RCC 7860 (cell line): ENCODE results near the gene MT1M.
A peak's percentile ranks its signal among the peaks of the same experiment; 100 is the strongest.
"Not testable (repeated sequence)": the region's sequence is repeated elsewhere in the genome, so short reads cannot be mapped to it uniquely, and the experiment has no call there.

ENCODE experiments used
- DNase-seq: peaks from one replicate; pipeline ENCODE4 v3.0.0-alpha.2; 2015; ENCODE audit warnings: low spot score
- FAIRE-seq: peaks from 2 replicates; lab custom pipeline; 2012; peaks lifted over from hg19 to GRCh38; lab: Jason Lieb, UNC

MT1M gene

DNA sequence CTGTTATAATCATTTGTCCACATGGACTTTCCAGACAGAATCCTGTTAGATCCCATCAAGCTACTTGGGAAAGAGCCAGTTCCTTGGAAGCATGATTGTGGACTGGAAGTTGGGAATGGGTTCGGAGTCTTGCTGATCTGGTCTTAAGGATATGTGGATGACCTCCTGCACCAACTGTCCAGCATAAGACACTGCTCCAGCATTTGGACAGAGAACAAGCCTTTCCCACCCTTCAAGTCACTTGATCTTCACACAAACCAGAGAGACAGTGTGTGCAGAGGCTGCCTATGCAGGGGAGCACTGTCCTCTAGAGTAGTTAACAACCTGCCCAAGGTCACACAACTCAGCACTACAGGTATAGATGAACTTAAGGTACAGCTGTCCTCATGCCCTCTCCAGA is 13.4 kb downstream of the MT1M start:
- FAIRE-seq, result no peak
- no peak for DNase-seq

DNA sequence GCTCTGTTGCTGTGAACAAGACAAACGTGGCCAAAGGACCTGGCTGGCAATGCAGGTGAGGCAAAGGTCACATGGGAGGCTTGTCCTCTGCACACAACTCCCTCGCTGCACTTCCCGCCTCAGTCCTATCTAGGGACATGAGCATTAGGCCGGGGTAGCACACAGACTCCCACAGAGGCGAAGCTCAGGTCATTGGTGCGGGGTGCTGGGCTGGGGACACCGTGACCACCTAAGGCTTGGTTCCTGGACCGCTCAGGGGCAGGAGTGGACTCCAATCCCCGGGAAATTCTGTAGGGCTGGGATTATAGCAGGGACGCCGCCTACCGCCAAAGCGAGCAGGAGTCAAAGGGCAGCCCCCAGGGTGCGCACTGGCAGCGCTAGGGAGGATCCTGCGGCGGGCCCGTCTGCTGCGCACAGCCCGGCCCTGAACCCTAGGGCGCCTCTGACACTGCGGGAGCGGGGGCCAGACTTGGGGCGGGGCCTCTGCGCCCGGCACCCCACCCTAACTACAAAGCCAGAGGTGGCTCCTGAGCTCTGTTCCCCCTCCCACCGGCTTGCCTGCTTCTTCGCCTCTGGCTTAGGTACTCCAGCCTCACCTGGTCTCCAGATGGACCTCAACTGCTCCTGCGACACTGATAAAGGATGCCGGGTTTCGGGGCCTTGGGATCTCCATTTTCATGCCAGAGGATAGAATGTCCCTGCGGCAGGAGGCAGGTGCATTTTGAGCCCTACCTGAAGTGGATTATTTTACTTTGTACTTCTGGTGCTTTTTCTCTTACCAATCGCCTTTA is 15.4 kb downstream of the MT1M start:
- FAIRE-seq, result no peak
- DNase-seq, result no peak

DNA sequence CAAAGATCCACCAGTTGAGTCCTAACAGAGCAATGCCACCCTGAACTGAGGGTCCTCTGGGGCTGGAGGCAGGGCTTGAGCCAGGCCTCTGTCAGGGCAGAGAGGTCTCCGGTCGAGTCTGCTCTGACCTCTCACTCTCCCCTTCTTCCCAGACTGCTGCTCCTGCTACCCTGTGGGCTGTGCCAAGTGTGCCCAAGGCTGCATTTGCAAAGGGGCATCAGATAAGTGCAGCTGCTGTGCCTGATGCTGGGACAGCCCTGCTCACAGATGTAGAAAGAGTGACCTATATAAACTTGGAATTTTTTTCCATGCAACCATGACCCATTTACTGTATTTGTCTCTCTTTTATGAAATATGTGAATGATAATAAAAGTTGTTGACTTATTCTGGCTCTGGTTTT is 16.8 kb downstream of the MT1M start:
- no peak for DNase-seq
- no peak for FAIRE-seq

DNA sequence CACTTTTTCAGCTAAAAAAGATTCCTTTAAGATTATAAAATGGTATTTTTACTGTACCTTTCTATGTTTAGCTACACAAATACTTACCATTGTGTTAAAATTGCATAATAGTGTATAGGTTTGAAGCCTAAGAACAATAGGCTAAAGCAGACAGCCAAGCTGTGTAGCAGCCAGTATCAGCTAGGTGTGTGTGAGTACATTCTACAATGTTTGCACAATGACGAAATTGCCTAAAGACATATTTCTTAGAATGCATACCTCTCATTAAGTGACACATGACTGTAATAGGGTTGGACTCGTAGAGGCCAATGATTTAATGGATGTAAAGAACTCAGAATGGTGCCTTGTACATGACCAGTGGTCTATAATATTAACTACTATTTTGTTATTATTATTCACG is 17.4 kb downstream of the MT1M start:
- FAIRE-seq (no peak), DNase-seq (no peak)

DNA sequence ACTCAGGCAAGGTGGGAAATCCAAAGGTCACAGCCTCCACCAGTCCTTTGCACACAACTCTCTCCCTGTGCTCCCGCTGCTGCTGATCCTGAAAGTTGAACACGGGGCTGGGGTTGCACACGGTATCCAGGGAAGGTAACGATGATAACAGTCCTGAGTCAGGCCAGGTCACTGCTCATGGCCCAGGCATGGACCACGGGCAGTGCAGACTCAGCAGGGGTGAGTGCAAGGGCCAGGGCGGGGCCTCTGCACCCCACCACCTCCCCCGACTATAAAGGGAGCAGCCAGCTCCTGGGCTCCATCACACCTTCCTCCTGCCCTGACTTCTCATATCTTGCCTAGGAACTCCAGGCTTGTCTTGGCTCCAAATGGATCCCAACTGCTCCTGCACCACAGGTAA is 19.1 kb downstream of the MT1M start, which contains the start of gene MT1B:
Gene MT1B (plus strand): TSS at position 301 of the 400 bp plus-strand sequence. CDS start 68 bp downstream, at position 369.
- FAIRE-seq, result no peak

DNA sequence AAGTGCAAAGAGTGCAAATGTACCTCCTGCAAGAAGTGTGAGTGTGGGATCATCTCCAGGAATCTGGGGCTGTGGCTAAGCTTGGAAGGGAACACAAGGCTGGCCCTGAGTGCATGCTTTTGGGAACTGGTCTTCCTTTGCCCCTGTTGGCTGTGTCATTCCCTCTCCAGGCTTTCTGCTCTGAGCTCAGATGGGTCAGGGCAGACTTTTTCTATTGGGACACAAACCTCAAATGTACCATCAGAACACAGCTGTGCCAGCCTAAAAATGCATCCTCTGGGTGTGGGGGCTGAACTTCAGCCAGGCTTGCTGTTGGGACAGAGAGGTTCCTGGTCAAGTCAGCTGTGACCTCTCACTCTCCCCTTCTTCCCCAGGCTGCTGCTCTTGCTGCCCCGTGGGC is 20.1 kb downstream of the MT1M start:
- DNase-seq (no peak), FAIRE-seq (no peak)

More for the DNA sequence above, 19.1 kb downstream of the MT1M start, which contains the start of gene MT1B:
- DNase-seq, result no peak

DNA sequence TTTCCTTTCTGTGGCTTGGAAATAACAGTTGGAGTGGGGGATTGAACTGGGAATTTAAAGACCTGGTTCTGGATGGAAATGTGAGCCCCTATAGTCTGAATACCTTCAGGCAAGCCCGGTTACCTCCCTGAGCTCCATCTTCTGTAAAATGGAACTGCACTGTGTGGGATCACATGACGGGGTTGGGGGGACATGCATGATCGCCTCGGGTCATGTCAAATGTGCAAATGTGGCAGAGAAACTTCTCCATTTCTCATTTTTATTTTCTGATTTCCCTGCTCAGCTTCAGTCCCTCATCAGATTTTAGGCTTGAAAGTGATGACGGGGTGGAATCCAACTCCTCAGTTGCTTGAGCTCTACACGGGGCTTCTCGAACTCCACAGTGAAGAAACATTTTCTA is 20.8 kb downstream of the MT1M start:
- FAIRE-seq (no peak), DNase-seq (no peak)

DNA sequence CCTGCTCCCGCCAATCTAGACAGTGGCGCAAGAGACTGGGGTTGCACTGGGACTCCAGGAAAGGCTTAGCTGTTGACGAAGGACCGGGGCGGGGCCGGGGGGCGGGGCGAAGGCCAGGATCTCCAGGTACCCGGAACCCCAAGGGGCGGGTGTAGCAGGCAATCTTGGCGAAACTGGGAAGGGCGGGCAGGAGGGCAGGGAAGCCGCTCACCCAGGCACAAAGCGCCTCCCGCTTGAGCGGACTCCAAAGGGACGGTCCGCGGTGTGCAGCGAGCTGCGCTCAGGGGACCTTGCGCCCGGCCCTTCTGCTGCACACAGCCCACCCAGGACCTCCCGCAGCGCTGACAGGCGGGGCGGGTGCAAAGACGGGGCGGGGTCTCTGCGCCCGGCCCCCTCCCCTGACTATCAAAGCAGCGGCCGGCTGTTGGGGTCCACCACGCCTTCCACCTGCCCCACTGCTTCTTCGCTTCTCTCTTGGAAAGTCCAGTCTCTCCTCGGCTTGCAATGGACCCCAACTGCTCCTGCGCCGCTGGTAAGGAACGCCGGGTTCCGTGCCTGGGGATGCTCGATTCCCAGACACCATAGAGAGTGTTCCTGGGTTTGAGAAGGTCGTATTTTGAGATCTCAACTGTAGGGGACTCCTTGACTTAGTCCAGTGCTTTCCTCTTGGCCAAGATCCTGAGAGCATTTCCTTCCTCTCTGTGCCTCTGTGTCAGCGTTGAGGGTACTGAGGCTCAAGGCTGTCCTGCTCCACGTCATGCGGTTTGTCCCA is 25.3 kb downstream of the MT1M start, which contains the start of gene MT1F:
Gene MT1F (plus strand): TSS at position 405 of the 772 bp plus-strand sequence. CDS start 100 bp downstream, at position 505.
- DNase-seq (peak; percentile 50), FAIRE-seq (no peak)

DNA sequence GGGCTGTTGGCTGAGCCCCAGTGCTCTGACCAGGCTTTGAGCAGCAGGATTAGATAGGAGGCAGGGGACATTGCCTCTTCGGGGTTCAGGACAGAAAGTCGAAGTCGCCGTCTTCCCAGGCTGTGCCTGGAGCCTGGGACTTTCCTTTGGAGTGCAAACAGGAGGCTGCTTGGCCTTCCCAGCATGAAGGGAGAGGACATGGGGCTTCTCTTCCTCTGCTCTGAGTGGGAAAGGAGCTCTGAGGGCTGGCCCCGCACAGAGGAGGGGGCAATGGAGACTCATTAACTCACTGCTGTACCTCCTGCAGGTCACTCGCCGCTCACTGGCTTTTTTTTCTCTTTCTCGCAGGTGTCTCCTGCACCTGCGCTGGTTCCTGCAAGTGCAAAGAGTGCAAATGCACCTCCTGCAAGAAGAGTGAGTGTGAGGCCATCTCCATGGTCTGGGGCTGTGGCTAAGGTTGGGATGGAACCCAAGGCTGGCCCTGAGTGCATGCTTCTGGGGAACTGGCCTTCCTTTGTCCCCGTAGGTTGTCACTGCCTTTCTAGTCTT is 25.9 kb downstream of the MT1M start:
- DNase-seq (peak; percentile 36), FAIRE-seq (no peak)

DNA sequence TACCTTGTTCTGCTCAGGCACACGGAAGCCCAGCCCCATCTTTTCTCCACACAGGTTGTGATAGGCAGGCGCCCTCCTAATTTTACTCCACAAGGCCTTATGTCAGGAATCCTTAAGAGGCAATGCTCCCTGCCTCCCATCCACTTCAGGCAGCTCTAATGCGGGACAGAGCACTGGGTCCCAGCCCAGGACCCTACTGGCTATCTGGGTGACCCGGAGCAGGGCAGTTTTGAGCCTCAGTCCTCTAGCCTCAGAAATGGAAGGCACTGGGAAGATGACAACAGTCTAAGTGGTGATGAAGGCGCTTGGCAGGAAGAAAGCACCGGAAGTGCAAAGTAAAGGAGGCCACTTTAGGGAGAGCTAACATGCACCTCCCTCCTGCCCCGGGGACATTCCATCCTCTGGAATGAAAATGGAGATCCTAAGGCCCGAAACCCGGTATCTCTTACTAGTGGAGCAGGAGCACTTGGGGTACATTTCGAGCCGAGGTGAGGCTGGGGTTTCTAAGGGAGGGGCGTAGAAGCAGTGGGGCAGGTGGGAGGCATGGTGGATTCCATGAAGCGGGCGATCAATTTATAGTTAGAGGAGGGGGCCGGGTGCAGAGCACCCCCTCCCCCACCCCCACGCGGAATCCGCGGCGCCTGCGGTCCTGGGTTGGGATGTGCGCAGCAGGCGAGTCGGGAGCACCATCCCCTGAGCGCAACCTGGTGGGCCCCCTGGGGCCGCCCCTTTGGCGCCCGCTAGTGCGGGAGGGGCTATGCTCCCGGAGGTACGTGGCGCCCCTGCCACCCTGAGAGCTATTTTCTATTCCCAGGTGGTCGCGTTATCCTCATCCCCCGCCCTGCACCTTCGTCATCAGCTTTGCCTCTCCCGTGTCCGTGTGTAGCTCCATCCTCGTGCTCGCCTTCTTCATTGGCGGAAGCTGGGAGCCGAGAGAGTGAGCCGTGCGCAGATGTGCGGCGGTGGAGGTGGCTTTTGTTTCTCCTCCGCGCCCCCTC is 30.2 kb downstream of the MT1M start:
- DNase-seq (no peak), FAIRE-seq (no peak)

DNA sequence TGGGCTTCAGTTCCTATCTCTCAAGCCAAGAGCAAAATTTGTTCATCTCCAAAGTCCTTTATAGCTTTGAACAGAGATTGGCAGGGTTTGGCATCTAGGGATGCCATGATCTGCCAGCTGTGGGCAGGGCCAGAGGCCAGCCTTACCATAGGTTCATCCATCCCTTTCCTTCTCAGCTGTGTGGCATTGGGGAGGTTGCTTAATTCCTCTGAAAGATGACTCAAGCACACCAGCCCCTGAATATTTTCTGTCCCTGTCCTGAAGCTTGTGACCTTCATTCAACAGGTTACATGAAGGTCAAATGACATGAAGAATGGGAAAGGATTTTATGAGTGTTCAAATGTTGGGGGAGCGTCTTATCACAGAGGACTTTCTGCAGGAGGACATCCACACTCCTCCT is 32.0 kb downstream of the MT1M start:
- FAIRE-seq, result no peak
- DNase-seq, result no peak

DNA sequence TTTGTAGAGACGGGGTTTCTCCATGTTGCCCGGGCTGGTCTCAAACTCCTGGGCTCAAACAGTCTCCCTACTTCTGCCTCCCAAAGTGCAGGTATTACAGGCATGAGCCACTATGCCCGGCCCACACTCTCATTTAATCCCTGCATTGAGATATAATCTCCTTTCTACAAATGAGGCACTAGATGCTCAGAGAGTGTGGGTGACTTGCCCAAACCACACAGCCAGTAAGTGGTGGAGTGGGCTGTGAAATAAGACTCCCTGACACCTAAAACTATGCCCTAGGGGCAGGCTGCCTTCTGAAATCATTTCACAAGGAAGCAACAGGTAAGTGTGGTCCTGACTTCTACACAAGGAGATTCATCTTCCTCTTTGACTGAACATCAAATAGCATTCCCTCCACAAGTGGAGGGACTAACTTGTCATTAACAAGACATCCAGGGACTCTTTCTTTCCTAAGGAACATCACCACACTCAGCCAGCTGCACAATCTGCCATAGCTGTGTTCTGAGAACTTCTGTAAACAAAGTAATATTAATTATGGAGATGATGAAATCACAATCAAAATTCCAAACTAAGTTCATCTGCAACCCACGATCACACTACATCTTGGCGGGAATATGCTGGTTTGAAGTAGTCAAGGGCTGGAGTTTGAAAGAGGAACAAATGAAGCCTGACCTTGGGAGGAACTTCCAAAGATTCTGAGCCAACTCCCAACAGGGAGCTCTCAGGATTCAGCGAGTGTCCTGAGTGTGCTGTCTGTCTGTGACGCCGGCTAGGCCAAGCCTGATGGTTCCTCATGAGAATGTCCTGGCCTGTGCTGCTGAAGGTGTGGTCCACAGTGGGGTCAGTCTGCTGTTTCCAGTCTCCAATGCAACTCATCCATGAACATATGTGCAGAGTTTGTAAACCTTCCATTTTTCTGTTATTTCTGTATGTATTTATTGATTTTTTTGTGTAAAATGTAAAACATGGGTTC is 33.1 kb downstream of the MT1M start:
- FAIRE-seq, DNase-seq: not testable (repeated sequence)

DNA sequence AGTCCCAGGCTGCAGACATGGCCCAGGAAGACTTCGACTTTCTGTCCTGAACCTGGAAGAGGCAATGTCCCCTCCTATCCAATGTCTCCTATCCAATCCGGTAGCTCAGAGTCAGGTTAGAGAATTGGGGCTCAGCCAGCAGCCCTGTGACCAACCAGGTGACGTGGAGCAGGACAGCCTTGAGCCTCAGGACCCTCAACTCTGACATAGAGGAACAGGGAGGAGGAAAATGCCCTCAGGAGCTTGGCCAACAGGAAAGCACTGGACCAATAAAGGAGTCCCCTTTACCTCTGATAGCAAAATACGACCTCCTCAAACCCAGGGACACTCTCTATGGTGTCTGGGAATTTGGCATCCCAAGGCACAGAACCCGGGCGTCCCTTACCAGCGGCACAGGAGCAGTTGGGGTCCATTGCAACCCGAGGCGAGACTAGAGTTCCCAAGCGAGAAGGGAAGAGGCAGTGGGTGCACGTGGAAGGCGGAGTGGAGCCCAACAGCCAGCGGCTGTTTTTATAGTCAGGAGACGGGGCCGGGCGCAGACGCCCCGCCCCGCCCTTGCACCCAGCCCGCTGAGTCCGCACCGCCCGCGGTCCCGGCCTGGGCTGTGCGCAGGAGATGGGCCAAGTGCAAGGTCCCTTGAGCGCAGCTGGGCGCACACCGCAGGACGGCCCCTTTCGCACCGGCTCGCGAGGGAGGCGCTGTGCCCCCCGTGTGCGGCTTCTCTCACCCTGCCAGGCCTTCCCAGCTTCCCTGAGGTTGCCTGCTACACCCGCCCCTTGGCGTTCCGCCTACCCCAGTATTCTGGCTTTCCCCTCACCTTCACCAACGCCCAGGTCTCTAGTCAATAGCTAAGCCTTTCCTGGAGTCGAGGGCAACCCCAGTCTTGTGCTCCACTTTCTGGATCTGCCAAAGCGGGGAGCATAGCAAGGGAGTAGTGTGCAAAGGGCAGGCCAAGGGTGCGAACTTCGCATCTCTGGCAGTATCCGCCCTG is 35.4 kb downstream of the MT1M start, which contains the start of gene MT1G:
Gene MT1G (minus strand): TSS at position 485 of the 991 bp plus-strand sequence. CDS start 72 bp downstream, at position 413.
- FAIRE-seq, result no peak
- DNase-seq, result no peak

DNA sequence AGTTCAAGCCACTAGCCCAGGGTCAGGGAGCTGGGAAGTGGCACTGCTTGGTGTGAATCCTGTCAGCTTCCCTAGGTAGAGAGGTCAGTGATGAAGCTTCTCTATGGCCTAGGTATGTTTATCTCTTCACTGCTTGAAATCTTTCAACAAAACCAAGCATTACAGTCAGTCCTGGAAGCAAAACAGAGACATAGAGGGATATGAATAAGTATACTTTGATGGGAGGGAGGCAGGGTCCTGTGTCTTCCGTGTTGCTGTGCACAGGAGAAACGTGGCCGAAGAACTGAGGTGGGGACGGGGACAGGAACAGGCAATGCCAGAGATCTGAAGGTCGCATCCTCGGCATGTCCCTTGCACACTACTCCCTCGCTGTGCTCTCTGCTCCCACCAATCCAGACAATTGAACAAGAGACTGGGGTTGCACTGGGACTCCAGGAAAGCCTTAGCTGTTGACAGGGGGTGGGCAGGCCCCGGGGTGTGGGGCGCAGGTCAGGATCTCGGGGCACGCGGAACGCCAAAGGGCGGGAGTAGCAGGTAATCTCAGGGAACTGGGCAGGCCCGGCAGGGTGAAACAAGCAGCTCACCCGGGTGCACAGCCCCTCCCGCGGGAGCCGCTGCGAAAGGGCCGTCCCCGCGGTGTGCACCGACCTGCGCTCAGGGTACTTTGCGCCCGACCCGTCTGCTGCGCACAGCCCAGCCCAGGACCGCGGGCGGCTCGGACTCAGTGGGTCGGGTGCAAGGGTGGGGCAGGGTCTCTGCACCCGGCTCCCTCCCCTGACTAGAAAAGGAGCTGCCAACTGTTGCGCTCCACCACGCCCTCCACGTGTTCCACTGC is 36.8 kb downstream of the MT1M start, which contains the start of gene MT1H:
Gene MT1H (plus strand): TSS at position 810 of the 835 bp plus-strand sequence. CDS start 71 bp downstream, outside the sequence.
- FAIRE-seq, result no peak
- no peak for DNase-seq

DNA sequence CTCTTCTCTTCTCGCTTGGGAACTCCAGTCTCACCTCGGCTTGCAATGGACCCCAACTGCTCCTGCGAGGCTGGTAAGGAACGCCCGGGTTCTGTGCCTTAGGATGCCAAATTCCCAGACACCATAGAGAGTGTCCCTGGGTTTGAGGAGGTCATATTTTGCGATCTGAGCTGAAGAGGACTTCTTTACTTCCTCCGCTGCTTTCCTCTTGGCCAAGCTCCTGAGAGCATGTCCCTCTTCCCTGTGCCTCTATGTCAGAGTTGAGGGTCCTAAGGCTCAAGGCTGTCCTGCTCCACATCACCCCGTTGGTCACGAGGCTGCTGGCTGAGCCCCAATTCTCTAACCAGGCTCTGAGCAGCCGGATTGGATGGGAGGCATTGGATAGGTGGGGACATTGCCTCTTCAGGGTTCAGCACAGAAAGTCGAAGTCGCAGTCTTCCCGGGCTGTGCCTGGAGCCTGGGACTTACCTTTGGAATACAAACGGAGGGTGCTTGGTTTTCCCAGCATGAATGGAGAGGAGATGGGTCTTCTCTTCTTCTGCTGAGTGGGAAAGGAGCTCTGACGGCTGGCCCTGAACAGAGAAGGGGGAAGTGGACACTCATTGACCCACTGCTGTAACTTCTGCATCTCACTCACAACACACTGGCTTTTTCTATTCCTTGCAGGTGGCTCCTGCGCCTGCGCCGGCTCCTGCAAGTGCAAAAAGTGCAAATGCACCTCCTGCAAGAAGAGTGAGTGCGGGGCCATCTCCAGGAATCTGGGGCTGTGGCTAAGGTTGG is 37.6 kb downstream of the MT1M start:
- DNase-seq (no peak), FAIRE-seq (no peak)

DNA sequence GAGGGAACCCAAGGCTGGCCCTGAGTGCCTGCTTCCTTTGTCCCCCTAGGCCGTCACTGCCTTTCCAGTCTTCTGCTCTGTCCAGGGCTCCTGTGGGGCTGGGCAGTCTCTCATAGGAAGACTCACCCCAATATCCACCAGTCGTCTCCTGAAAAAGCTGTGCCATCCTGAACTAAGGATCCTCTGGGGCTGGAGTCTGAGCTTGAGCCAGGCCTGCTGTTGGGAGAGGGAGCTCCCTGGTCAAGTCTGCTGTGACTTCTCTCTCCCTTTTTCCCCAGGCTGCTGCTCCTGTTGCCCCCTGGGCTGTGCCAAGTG is 38.1 kb downstream of the MT1M start:
- DNase-seq (no peak), FAIRE-seq (no peak)
